GM12892 (cell line): ENCODE data around the gene ABLIM2.

Experiments used
- POLR2A ChIP-seq: IDR thresholded peaks from 2 replicates; pipeline ENCODE4 v1.6.1; 2011; ENCODE audit warnings: low read depth, low read length, control low read depth
- POLR2AphosphoS5 ChIP-seq: IDR thresholded peaks from 2 replicates; pipeline ENCODE4 v1.6.1; 2011; ENCODE audit warnings: low read depth, low read length, control low read depth

DNA sequence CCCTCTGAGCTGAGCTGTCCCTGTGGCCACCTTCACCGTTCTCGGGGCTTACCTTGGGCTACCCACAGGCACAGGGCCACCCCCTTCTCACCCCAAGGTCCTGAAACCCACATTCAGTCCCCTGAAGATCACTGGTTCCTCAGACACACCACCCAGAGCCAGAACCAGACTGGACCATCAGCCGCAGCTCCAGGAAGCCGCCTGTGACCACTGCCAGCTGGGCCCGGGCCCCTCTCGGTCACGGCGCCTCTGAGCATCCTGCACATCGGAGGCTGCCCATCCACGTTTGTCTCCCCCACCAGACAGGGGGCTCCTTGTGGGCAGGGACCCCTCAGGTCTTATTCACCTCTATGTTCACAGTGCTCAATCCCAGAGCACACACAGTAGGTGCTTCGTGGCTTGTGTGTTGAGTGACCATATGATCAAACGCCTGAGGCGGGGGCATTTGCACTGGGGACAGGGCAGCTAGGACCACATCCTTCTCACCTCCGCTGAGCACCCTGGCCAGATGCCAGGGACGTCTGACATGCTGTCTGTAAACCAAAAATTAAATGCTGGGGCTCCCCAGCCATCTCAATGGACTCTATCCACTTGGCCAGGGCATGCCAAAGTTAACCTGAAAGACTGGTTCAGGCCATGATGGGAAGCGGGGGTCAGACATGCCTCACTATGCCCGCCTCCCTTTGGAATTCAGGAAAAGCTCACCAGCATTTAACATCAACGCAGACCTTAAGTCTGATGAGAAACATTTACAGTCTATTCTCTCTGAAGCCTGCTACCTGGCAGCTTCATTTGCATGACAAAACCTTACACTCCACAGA is 109.5 kb downstream of the ABLIM2 start:
- no peak for TF ChIP-seq POLR2AphosphoS5
- TF ChIP-seq POLR2A, result no peak
